ENCODE results near the gene TSC22D1. TPM values are rescaled to one million over a fixed set of nuclear protein-coding genes. Genes with fewer than 3 reads are reported as not detected.
A peak's percentile ranks its signal among the peaks of the same experiment; 100 is the strongest.
"Not testable (repeated sequence)": the region's sequence is repeated elsewhere in the genome, so short reads cannot be mapped to it uniquely, and the experiment has no call there.

Gene TSC22D1
- total RNA-seq, 4 donors from 2014 or later = 223 to 389 (median 262) TPM

DNA sequence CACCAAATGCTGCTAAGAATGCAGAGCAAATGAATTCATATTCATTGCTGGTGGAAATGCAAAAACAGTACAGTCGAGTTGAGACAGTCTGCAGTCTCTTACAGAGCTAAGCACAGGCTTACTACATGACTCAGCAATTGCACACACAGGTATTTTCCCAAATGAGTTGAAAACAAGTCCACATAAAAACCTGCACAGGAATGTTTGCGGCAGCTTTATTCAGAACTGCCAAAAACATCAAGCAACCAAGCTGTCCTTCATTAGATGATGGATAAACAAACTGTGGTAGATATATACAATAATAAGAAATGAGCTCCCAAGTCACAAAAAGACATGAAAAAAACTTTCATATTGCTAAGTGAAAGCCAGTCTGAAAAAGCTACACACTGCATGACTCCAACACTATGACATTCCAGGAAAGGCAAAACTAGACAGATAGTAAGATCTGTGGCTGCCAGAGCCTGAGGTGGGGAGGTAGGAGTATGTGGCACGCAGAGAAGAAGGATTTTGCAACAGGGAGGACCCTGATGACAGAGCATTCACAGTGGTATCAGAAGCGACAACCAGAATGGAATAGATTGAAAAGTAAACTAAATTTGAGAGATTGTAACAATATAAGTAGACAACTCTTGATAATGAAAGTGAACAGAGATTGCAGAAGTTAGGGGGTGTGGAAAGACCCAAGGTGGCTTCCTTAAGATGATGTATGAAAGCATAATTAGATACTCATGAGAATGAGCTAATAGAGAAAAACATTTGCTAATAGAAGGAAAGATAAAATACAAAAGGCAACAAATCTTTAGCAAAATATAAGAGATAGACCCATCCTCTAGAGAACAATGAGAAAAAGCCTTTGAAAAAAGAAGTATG lies 52.7 kb downstream of the TSC22D1 start:
- Histone ChIP-seq H3K4me3 (no peak overlapping the region), H3K27ac (peak overlapping the region in 3 of 4 donors; percentile 39 to 50 (median 45)), H3K9me3 (no peaks in the 10 kb centered on the region), H3K27me3 (no peaks in the 10 kb centered on the region), H3K4me1 (peaks cover 3 to 23% (median 6%) of the 10 kb centered on the region in 3 donors), H3K36me3 (peaks cover 0 to 5% of the 10 kb centered on the region in 2 donors)
- WGBS, 2 donors (ENCODE audit: low coverage in 1 of 2) = 42 to 65% methylated on average over 4 of the region's 4 CpGs
- no peak for ATAC-seq
- no peak for TF ChIP-seq EP300 (IDR thresholded peaks at IDR 0.05)
- TF ChIP-seq, protein P1, sequence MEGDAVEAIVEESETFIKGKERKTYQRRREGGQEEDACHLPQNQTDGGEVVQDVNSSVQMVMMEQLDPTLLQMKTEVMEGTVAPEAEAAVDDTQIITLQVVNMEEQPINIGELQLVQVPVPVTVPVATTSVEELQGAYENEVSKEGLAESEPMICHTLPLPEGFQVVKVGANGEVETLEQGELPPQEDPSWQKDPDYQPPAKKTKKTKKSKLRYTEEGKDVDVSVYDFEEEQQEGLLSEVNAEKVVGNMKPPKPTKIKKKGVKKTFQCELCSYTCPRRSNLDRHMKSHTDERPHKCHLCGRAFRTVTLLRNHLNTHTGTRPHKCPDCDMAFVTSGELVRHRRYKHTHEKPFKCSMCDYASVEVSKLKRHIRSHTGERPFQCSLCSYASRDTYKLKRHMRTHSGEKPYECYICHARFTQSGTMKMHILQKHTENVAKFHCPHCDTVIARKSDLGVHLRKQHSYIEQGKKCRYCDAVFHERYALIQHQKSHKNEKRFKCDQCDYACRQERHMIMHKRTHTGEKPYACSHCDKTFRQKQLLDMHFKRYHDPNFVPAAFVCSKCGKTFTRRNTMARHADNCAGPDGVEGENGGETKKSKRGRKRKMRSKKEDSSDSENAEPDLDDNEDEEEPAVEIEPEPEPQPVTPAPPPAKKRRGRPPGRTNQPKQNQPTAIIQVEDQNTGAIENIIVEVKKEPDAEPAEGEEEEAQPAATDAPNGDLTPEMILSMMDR (IDR thresholded peaks at IDR 0.05) = no peak
- TF ChIP-seq POLR2AphosphoS5 (IDR thresholded peaks at IDR 0.05) = no peak
- no peak for TF ChIP-seq POLR2A (IDR thresholded peaks at IDR 0.05)

DNA sequence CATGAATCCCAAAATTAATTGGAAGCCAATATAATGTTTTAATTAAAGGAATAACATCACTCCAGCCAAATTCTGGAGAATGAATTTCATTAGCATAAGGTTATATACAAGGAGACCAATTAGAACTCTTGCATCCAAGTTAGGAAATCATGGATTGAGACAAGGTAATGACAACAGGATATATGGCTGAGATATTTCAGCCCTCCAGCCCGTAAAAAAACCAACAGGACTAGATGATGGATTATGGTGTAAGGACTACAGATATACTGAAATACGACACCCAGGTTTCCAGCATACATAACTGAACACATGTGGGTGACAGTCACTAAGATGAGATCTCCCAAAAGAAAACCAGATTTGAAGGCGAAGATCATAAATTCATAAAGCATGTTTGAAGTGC lies 56.5 kb downstream of the TSC22D1 start:
- Histone ChIP-seq H3K4me3 (no peak overlapping the region), H3K36me3 (peaks cover 0 to 2% of the 10 kb centered on the region in 2 donors), H3K27me3 (no peaks in the 10 kb centered on the region), H3K4me1 (peaks cover 3 to 23% (median 6%) of the 10 kb centered on the region in 3 donors), H3K27ac (no peak overlapping the region), H3K9me3 (no peaks in the 10 kb centered on the region)
- 79 to 82% methylated on average over 3 of the region's 3 CpGs for WGBS, 2 donors (ENCODE audit: low coverage in 1 of 2)
- TF ChIP-seq POLR2AphosphoS5 (IDR thresholded peaks at IDR 0.05) (no peak), POLR2A (IDR thresholded peaks at IDR 0.05) (no peak), EP300 (IDR thresholded peaks at IDR 0.05) (no peak)
- TF ChIP-seq, protein P1 (IDR thresholded peaks at IDR 0.05) = no peak
- ATAC-seq = no peak

DNA sequence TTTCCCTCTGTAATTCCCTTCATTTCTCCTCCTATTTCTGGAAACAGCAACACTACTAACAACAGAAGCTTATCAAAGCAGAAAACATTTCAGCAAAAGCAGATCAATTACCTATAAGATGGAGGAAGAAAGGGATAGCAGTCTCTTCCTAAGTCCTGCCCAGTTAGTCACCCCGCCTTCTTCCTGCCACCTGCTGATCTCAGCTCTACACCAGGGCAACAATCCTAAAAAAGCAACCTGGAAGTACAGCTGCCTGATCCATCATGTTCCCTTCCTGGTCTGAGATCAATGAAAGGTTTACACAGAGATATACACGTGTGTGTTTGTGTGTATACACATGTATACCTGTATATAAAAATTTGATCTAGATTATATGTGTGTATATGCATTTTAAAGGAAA lies 59.4 kb downstream of the TSC22D1 start:
- 57% methylated on average over 1 to 2 of the region's 2 CpGs for WGBS, 2 donors (ENCODE audit: low coverage in 1 of 2)
- no peaks in the 10 kb centered on the region for H3K4me1 ChIP-seq
- H3K27me3 ChIP-seq = no peaks in the 10 kb centered on the region
- H3K27ac ChIP-seq = no peak overlapping the region
- H3K9me3 ChIP-seq = no peaks in the 10 kb centered on the region
- H3K36me3 ChIP-seq = peaks cover 0 to 6% of the 10 kb centered on the region in 2 donors
- no peak overlapping the region for H3K4me3 ChIP-seq
- no peak for ATAC-seq
- no peak for TF ChIP-seq POLR2AphosphoS5 (IDR thresholded peaks at IDR 0.05)
- TF ChIP-seq, protein P1 (IDR thresholded peaks at IDR 0.05) = no peak
- TF ChIP-seq POLR2A (IDR thresholded peaks at IDR 0.05) = no peak
- no peak for TF ChIP-seq EP300 (IDR thresholded peaks at IDR 0.05)

DNA sequence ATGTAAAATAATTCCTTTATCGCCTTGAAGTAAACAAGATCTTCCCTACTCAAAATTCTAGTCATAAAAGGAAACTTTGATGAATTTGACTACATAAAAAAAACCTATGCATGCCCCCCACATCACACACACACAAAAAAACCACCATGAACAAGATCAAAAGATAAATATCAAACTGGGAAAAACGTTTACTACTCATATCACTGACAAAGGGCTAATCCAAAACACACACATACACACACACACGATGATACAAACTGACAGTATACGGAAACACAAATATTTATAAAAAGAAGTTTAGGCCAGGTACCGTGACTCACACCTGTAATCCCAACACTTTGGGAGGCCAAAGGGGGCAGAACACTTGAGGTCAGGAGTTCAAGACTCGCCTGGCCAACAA lies 61.9 kb downstream of the TSC22D1 start:
- Histone ChIP-seq H3K27me3 (no peaks in the 10 kb centered on the region), H3K27ac (no peak overlapping the region), H3K4me3 (no peak overlapping the region), H3K9me3 (no peaks in the 10 kb centered on the region), H3K4me1 (no peaks in the 10 kb centered on the region), H3K36me3 (peaks cover 0 to 14% of the 10 kb centered on the region in 2 donors)
- ATAC-seq = no peak
- 70 to 72% methylated on average over 4 to 6 of the region's 6 CpGs for WGBS, 2 donors (ENCODE audit: low coverage in 1 of 2)
- TF ChIP-seq, protein P1 (IDR thresholded peaks at IDR 0.05) = no peak
- TF ChIP-seq POLR2AphosphoS5 (IDR thresholded peaks at IDR 0.05) (no peak), EP300 (IDR thresholded peaks at IDR 0.05) (no peak), POLR2A (IDR thresholded peaks at IDR 0.05) (no peak)

DNA sequence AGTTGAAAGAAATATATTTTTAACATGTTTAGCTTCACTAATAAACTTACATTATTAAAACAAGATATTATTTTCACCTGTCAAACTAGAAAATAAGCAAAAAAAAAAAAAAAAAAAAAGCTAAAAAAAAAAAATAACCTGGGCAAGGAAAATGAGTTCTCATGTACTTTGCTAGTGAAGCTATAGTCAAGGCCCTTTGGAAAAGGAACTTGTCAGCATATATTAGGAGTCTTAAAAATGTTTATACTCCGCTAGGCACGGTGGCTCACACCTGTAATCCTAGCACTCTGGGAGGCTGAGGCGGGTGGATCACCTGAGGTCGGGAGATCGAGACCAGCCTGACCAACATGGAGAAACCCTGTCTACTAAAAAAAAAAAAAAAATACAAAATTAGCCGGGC lies 66.3 kb downstream of the TSC22D1 start:
- H3K4me1 ChIP-seq, ATAC-seq, H3K4me3 ChIP-seq, H3K27me3 ChIP-seq, H3K27ac ChIP-seq, H3K9me3 ChIP-seq: not testable (repeated sequence)
- WGBS, 2 donors (ENCODE audit: low coverage in 1 of 2) = 82 to 90% methylated on average over 2 to 6 of the region's 6 CpGs
- peaks cover 0 to 14% of the 10 kb centered on the region in 2 donors for H3K36me3 ChIP-seq
